Testis (tissue), 2 donors: ENCODE results near the gene ACAA1.

Experiments
- POLR2A ChIP-seq: fragments of 450-650 bp; IDR thresholded peaks from one replicate; pipeline ENCODE4 v1.6.1; 2017; ENCODE audit warnings: antibody characterized with exemption, mild to moderate bottlenecking, moderate library complexity
- TF ChIP-seq, protein P1 (sequence below), 3 experiments: fragments of 450-650 bp in 2 of 3; fragments of 200-600 bp in 1 of 3; sonication (generic) in 1 of 3; IDR thresholded peaks; one replicate each; pipeline ENCODE4 v1.5.1; 2016 to 2019; ENCODE audit warnings: antibody characterized with exemption in 3 of 3, mild to moderate bottlenecking in 2 of 3, moderate library complexity in 1 of 3

DNA sequence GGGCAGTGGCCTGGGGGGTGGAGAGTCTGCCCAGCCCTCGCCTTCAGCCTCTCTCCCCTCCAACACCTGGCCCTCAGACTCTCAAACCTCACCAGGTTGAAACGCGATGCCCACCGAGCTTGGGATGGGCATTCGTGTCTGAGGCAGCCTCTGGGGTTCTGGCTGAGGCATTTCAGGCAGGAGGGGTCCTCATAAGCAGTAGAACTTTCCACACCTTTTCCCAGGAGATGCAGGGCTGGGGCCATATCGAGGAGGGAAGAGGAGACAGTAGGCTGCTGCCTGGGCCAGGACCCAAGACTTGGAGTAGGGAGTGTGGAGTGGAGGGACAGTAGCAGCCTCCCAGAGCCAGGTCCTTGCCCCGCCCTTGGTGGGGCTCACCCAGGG lies 24.6 kb downstream of the ACAA1 start:
- TF ChIP-seq, protein P1, sequence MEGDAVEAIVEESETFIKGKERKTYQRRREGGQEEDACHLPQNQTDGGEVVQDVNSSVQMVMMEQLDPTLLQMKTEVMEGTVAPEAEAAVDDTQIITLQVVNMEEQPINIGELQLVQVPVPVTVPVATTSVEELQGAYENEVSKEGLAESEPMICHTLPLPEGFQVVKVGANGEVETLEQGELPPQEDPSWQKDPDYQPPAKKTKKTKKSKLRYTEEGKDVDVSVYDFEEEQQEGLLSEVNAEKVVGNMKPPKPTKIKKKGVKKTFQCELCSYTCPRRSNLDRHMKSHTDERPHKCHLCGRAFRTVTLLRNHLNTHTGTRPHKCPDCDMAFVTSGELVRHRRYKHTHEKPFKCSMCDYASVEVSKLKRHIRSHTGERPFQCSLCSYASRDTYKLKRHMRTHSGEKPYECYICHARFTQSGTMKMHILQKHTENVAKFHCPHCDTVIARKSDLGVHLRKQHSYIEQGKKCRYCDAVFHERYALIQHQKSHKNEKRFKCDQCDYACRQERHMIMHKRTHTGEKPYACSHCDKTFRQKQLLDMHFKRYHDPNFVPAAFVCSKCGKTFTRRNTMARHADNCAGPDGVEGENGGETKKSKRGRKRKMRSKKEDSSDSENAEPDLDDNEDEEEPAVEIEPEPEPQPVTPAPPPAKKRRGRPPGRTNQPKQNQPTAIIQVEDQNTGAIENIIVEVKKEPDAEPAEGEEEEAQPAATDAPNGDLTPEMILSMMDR (IDR thresholded peaks at IDR 0.05), result no peak
- no peak for TF ChIP-seq POLR2A
